Astrocyte of the spinal cord (primary cell): Measurements from ENCODE around the gene IFFO2.

Experiments
- DNase-seq: peaks from one replicate; pipeline ENCODE4 v3.0.0; 2011; ENCODE audit warnings: low read depth, low spot score
- H3K4me3 ChIP-seq: 2 replicates; pipeline ENCODE4 v1.5.1; 2011; ENCODE audit warnings: low read depth, mild to moderate bottlenecking, low read length, moderate library complexity
- CTCF ChIP-seq: IDR thresholded peaks from 2 replicates; pipeline ENCODE4 v1.5.1; 2012; ENCODE audit warnings: low read depth, mild to moderate bottlenecking, low read length, inconsistent platforms
- in situ Hi-C: cut with HindIII; loops from 2 replicates; pipeline ENCODE4 v1.10.0; 2017; ENCODE audit warnings: low sequenced_read_pairs

Gene IFFO2

DNA sequence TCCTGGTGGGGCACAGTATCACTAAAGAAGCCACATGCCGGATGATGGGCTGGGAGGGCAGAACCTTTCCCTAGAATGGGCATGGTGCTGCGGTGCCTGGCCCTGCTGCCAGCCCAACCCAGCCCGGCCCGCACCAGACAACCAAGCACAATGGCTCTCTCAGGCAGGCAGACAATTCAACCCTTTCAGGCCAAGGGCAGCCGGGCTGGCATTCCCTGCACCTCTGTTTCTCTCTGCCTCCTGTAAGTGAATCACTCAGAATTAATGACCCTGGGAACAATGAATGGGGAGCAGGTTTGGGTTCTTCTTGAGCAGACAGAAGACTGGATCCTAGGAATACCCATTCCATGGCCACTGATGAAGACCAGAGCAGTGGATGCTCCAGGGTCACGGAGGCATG lies 41.0 kb upstream of the IFFO2 start:
- TF ChIP-seq CTCF = no peak
- no peak for DNase-seq
- in situ Hi-C loops = no loop called here
- no peak overlapping the region for H3K4me3 ChIP-seq

- H3K4me3 ChIP-seq = no peak overlapping the region
- TF ChIP-seq CTCF = no peak
- in situ Hi-C loops = no loop called here
- DNase-seq = no peak
Measured at GRCh38 chr1:18996548-18997177, 40.2 kb upstream of the IFFO2 start.

DNA sequence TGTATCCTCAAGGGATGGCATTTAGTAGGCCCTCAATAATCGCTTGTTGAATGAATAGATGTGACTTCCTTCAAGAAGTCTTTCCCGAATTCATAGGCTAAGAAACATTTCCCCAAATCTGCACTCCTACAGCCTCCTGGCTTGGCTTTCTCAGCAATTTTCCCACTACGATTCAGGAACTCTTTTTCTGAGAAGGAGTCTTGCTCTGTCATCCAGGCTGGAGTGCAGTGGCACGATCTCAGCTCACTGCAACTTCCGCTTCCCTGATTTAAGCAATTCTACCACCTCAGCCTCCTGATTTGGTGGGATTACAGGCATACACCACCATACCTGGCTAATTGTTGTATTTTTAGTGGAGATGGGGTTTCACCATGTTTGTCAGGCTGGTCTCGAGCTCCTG lies 37.9 kb upstream of the IFFO2 start:
- no peak for TF ChIP-seq CTCF
- in situ Hi-C loops = no loop called here
- no peak overlapping the region for H3K4me3 ChIP-seq
- DNase-seq = no peak

DNA sequence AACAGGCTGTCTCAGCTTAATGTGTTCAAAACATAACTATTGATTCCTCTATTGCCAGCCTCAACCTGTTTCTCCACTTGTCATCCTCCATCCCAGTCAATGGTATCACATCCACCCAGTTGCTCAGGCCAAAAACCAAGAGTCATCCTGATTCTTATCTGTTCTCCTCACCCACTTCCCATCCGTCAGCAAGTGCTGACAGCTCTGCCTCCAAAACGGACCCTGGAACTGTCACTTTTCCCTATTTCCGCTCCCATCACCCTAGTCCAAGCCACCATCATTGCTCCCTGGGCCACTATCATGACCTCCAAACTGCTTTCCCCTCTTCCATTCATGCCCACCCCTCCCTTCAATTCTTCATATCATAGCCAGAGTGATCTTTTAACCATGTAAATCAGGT lies 36.2 kb upstream of the IFFO2 start:
- DNase-seq = no peak
- in situ Hi-C loops = no loop called here
- H3K4me3 ChIP-seq = no peak overlapping the region
- TF ChIP-seq CTCF = no peak

- in situ Hi-C loops = no loop called here
- DNase-seq = no peak
- TF ChIP-seq CTCF = no peak
- no peak overlapping the region for H3K4me3 ChIP-seq
Measured at GRCh38 chr1:18991585-18991984, 35.1 kb upstream of the IFFO2 start.

GRCh38 chr1:18989896-18990295 lies 33.4 kb upstream of the IFFO2 start:
- no peak overlapping the region for H3K4me3 ChIP-seq
- in situ Hi-C loops = no loop called here
- no peak for DNase-seq
- no peak for TF ChIP-seq CTCF
